Activated CD4-positive, alpha-beta T cell treated with anti-CD3 and anti-CD28 coated beads, Interleukin-2, Interleukin-4, amounts not matched to agents 100 ng/mL and 50 ng/mL, durations not matched to agents 16 hours and 8 hours (primary cell): ENCODE measurements around the gene REEP1.

Experiments
- DNase-seq: peaks from one replicate; pipeline ENCODE4 v3.0.0-alpha.2; 2020; ENCODE audit warnings: low spot score

REEP1 gene

DNA sequence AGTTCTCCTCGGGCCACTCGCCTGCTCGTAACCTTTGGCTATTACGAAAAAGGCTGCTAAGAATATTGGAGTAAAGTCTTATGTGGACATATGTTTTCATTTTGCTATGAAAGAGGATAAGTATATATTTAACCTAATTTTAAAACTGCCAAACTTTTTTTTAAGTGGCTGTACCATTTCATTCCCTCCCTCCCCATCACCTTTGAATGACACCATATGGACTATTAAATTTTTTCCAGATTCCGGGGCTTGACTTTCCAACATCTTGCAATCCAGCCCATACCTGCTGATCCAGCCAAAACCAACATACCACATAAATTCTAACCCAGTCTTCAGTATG, 31.5 kb downstream of the REEP1 start:
- DNase-seq, result no peak

GRCh38 chr2:86305195-86305914, 32.1 kb downstream of the REEP1 start:
- no peak for DNase-seq

- DNase-seq, result no peak
Observed at GRCh38 chr2:86304416-86304815, 33.0 kb downstream of the REEP1 start.

DNA sequence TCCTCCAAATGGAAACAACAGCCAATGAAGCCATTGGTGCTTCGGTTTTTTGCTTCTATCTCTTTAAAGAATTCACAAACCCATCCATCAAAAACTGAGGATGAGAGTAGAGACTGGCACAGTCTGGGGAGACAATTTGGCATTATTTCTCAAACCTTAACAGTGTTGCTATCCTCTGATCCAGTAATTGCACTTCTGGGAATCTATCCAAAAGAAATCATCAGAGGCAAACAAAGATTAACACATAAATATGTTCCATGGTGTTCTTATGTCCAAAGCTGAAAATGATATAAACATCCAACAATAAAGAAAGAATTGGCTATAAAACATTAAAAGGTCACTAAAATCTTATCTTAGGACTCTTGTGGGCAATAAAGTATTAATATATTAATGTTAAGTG, 35.1 kb downstream of the REEP1 start:
- no peak for DNase-seq

GRCh38 chr2:86301711-86302202, 35.7 kb downstream of the REEP1 start:
- DNase-seq, result no peak

DNA sequence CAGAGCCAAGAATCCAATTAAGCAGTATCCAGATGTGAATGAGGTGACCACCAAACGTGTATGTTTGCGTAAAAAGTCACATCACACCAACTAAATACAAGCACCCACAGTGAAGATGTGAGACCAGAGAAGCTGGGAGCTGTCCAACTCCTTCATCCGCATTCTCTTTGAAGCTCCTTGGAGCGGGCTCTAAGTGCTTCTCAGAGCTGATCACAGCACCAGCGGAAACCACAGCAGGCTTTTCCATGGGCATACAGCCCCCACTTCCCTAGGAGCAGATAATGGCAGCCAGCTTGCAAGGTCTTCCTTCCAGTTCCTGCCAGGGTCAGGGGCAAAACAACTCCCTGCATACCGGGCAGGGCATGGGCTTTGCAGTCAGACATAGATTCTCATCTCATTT, 36.4 kb downstream of the REEP1 start:
- no peak for DNase-seq

GRCh38 chr2:86300496-86300895, 36.9 kb downstream of the REEP1 start:
- DNase-seq, result no peak

- DNase-seq, result no peak
Observed at GRCh38 chr2:86298411-86299390, 38.7 kb downstream of the REEP1 start.

- DNase-seq, result no peak
Observed at GRCh38 chr2:86297382-86298147, 39.9 kb downstream of the REEP1 start.

GRCh38 chr2:86296947-86297346, 40.5 kb downstream of the REEP1 start:
- DNase-seq, result no peak

DNA sequence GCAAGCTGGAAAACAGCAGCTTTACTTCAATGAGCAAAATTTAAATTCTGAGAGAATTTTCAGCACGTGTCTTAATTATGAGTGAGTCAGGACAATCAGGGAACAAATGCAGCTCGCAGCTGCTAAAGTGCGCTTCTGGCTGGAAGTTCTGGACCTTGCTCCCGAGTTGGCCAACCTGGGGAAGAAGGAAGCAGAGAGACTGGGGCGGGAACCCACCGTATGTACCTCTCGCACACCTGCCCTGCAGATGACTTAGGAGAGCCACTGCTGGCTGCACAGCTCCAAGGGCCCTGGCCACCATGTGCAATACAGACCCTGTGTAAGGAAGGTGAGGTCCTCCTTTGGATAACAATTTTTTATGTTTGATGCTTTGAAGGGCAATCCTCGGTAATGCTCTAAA, 42.4 kb downstream of the REEP1 start:
- DNase-seq, result no peak

DNA sequence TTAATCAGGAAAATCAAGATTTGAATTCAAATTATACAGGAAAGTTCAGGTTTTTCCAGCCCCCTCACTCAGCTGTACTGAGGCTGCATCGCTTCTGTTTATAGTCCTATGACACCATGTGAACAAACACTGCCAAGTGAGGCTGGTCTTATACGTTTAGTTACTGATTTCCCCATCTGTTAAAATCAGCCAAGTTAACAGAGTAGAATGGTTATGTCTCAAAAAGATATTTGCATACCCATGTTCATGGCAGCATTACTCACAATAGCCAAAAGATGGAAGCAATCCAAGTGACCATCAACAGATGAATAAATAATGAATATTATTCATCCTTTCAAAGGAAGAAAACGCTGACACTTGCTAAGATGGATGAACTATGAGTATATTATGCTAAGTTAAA, 43.8 kb downstream of the REEP1 start:
- no peak for DNase-seq

- no peak for DNase-seq
Observed at GRCh38 chr2:86292571-86293515, 44.6 kb downstream of the REEP1 start.

- no peak for DNase-seq
Observed at GRCh38 chr2:86291328-86291662, 46.1 kb downstream of the REEP1 start.

DNA sequence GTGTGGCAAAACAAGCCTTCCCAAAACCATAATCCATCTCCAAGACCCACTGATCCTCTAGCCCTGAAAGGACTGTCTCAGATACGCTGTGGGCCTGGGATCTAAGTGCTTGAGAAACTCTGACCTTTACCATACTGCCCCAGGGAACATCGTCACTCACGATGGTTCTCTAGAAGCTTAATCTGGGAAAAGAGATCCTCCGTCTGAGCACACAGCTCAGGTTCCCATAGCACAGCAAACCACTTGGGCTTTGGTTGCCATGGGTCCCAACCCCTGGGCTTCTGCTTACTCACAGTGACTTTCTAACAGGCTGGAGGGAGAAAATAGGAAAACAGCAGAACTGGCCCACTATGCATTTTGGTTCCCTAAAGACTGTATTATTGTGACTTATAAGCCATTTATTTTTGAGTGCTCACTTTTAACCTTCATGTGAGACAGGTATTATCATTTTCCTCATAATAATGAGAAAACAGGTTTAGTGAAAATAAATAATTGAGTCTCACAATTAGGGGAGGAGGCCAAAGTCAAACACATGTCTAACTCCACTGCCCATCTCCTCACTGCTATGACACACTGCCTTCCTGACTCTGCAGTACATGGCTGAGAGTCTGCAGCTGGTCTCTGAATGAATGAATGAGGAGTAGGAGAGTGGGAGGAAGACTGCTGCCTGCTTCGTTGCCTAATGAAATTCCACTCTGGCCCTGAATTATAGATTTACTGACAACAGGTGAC, 46.7 kb downstream of the REEP1 start:
- no peak for DNase-seq

DNA sequence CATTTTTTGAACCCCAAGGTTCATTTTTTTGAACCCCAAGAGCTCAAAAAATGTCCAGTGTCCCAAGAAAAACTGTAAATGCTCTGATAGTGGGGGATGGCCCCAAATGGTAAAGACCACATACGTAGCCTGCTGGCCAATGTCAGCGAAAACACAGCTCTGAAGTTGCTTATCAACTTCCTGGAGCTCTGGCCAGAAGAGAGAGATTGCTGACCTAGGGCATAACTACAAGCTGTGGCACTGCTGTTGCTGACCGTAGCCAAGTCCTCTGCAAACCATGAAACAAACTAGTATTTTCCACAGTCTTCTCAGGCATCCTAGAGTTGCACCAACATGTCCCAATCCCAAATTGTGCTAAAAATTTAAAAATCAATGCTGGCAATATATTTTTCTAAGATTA, 50.9 kb downstream of the REEP1 start:
- DNase-seq, result no peak

DNA sequence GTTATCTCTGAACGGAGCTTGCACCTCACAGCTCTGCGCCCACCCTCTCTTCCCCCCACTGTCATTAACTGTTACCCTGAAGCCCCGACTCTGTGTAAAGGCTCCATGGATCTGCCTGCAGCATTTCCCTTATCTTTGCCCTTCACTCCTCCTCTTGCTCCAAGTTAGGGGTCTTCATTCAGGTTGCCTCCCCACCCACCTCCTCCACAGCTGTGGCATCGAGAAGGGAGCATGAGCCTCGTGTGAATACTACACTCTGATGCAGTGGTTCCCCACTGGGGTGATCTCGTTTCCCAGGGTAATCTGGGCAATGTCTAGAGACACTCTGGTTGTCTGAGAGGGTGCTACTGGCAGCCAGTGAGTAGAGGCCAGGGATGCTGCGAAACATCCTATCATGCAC, 51.4 kb downstream of the REEP1 start:
- DNase-seq, result no peak

- DNase-seq, result no peak
Observed at GRCh38 chr2:86285571-86285970, 51.9 kb downstream of the REEP1 start.

- no peak for DNase-seq
Observed at GRCh38 chr2:86284987-86285386, 52.4 kb downstream of the REEP1 start.

DNA sequence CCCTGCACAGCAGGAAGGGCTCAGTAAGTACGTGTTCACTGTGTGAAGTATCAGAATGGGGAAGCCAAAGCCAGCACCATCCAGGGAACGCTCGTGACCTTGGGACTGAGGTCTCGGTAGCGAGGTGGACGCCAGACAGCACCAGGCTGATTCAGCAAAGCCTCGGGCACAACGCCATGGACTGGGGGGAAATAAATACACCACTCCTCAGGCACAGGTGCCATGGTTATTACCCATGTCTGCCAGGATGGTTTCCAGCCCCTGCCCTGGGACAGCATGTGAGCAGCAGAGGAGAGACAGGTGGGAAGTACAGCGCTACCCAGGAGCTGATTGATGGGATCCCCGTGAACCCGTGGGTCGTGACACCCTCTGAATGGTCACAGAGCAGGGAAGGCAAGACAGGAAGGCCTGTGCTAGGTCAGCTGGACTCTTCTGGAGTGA, 53.0 kb downstream of the REEP1 start:
- no peak for DNase-seq
